Measurements from ENCODE around the gene NTRK1. TPM values are rescaled to one million over a fixed set of nuclear protein-coding genes. Genes with fewer than 3 reads are reported as not detected.

Gene NTRK1
- total RNA-seq, result not detected in 2 replicates

DNA sequence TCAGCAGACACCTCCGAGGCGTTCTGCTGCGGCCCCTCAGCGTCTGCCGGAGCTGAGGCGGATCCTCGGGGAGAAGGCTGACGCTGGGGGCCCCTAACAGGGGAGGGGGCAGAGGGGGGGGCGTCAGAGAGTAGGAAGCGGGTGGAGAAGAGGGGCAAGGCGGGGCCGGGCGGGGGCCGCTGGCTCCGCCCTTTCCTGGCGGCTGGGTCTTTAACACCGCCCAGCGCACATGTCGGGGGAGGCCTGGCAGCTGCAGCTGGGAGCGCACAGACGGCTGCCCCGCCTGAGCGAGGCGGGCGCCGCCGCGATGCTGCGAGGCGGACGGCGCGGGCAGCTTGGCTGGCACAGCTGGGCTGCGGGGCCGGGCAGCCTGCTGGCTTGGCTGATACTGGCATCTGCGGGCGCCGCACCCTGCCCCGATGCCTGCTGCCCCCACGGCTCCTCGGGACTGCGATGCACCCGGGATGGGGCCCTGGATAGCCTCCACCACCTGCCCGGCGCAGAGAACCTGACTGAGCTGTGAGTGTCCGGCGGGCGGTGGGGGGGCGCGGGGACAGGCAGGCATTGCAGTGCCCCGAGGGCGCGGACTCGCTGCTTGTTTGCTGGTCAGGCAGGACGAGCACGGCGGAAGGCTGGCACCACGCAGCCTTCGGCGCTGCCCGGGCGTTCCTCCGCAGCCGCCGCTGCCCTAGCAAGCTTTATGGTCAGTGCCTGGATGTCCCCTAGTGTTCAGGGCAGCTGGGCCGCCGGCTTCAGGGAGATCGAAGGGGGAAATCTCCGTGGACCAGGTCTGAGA is at the start of gene NTRK1:
Gene NTRK1, plus strand, starts transcription at position 238 of the 796 bp plus-strand sequence. Its CDS starts 70 bp downstream, at position 308.
- no peak within 1 kb of the TSS for H3K4me3 ChIP-seq (ENCODE audit: low read depth, low read length)
- peaks cover 81% of the 10 kb centered on the region for H3K27me3 ChIP-seq (ENCODE audit: control insufficient read depth, insufficient read depth, low read length)
- H3K36me3 ChIP-seq (ENCODE audit: control insufficient read depth, insufficient read depth, low read length), result no peaks in the 10 kb centered on the region
- TF ChIP-seq, protein P1, sequence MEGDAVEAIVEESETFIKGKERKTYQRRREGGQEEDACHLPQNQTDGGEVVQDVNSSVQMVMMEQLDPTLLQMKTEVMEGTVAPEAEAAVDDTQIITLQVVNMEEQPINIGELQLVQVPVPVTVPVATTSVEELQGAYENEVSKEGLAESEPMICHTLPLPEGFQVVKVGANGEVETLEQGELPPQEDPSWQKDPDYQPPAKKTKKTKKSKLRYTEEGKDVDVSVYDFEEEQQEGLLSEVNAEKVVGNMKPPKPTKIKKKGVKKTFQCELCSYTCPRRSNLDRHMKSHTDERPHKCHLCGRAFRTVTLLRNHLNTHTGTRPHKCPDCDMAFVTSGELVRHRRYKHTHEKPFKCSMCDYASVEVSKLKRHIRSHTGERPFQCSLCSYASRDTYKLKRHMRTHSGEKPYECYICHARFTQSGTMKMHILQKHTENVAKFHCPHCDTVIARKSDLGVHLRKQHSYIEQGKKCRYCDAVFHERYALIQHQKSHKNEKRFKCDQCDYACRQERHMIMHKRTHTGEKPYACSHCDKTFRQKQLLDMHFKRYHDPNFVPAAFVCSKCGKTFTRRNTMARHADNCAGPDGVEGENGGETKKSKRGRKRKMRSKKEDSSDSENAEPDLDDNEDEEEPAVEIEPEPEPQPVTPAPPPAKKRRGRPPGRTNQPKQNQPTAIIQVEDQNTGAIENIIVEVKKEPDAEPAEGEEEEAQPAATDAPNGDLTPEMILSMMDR (IDR thresholded peaks at IDR 0.05; ENCODE audit: insufficient read depth, low read length, poor library complexity, severe bottlenecking), result no peak
- DNase-seq (ENCODE audit: low read depth), result no peak

DNA sequence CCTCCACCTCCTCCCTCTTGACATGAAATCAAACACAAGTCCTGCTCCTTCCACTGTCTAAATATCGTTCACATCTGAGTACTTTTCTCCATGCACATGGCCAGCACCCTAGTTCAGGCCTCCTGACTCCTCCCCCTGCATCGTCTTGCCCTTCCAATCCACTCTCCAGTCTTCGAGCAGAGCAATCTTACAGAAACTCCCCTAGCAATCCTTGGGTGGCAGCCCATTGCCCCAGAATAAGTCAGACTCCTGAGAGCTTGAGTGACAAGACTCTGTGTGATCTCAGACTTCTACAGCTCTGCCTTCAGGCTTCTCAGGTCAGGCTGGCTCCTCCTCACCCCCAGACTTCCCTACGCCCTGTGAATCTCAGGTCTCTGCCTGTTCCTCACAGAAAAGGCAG is 49.5 kb upstream of the NTRK1 start:
- DNase-seq (ENCODE audit: low read depth), result no peak
- TF ChIP-seq, protein P1 (IDR thresholded peaks at IDR 0.05; ENCODE audit: insufficient read depth, low read length, poor library complexity, severe bottlenecking), result no peak

DNA sequence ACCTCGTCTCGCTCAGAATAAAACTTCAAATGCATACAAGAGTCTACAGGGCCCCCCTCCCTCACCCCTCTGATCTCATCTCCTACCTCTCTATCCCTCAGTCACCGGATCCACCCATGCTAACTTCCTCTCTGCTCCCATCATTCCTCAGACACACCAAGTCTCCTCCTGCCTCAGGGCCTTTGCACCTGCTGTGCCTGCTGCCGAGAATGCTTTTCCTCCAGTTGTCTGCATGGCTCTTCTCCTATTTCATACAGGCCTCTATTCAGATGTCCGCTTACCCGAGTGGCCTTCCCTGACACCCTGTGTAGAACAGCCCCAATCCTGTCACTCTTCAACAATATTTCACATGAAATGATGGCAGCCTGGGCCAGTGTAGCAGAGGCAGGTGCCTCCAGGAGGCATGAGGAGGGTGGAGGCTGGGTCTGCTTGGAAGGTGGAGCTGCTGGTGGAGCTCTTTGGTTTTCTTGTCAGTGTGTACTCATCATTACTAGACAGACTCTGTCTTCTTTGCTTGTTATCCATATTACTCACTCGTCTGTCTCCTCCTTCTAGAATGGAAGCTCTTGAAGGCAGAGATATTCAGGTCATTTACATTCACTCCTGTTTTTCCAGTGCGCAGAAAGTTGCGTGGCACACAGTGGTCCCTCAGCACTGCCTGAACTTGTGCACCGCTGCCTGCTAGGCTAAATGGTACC is 48.2 kb upstream of the NTRK1 start:
- Histone ChIP-seq H3K4me3 (ENCODE audit: low read depth, low read length) (no peak overlapping the region), H3K27me3 (ENCODE audit: control insufficient read depth, insufficient read depth, low read length) (peaks cover 6% of the 10 kb centered on the region), H3K36me3 (ENCODE audit: control insufficient read depth, insufficient read depth, low read length) (no peaks in the 10 kb centered on the region)
- no peak for DNase-seq (ENCODE audit: low read depth)
- TF ChIP-seq, protein P1 (IDR thresholded peaks at IDR 0.05; ENCODE audit: insufficient read depth, low read length, poor library complexity, severe bottlenecking), result no peak

More for the DNA sequence above, 49.5 kb upstream of the NTRK1 start:
- H3K27me3 ChIP-seq (ENCODE audit: control insufficient read depth, insufficient read depth, low read length), result peaks cover 6% of the 10 kb centered on the region
- H3K36me3 ChIP-seq (ENCODE audit: control insufficient read depth, insufficient read depth, low read length), result no peaks in the 10 kb centered on the region
- no peak overlapping the region for H3K4me3 ChIP-seq (ENCODE audit: low read depth, low read length)

DNA sequence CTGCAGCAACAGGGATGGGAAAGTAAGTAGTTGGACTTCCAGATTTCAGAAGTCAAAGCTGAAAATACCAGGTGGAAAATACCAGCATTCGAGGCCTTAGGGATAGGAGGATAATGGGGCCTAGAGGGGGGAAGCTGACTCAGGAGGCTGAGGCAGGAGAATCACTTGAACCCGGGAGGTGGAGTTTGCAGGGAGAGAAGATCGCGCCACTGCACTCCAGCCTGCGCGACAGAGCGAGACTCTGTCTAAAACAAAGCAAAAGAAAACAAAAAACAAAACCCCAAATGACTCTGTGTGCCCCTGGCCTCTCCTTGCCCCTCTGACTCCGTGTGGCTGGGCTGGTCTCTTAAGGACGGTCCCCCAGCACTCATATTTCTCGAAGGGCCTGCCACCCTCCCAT is 47.4 kb upstream of the NTRK1 start:
- H3K4me3 ChIP-seq (ENCODE audit: low read depth, low read length), result peak overlapping the region; percentile 12
- H3K36me3 ChIP-seq (ENCODE audit: control insufficient read depth, insufficient read depth, low read length), result no peaks in the 10 kb centered on the region
- H3K27me3 ChIP-seq (ENCODE audit: control insufficient read depth, insufficient read depth, low read length), result peaks cover 6% of the 10 kb centered on the region
- no peak for DNase-seq (ENCODE audit: low read depth)
- TF ChIP-seq, protein P1 (IDR thresholded peaks at IDR 0.05; ENCODE audit: insufficient read depth, low read length, poor library complexity, severe bottlenecking), result no peak

DNA sequence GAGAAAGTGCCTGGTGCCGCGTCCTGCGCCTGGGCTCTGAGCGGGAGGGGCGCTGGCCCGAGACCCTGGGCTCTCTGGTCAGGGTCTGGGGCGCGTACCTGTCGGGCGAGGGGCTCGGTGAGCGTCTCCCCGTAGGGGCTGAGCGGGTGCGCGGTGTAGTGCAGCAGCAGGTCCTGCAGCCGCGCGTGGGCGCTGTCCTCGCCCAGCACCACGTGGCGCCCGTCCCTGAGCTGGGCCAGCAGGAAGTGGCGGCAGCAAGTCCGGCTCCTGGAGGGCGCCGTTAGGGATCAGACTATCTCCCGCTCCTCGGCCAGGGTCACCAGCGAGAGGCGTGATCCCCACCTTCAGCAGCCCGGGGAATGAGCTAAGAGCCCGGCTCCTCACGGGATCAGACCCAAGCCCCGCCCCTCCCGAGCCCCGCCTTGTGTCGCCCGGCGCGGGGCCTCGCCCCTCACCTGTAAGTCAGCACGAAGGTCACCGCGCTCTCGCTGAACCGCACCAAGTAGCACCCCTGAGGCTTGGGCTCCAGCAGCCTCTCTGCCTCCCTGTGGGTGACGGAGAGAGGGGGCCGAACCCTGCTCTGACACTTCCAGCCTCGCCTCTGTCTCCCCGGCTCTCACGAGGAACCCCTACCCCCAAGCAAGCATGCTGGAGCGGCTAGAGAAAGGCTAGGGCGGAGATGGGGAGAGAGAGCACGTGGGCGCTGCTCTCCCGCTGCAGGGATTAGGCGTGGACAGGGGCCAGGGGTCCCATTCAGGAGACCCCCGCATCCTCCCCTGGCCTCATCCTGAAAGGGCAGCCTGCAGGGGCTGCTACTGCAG is 46.7 kb upstream of the NTRK1 start:
- Histone ChIP-seq H3K27me3 (ENCODE audit: control insufficient read depth, insufficient read depth, low read length) (peaks cover 6% of the 10 kb centered on the region), H3K36me3 (ENCODE audit: control insufficient read depth, insufficient read depth, low read length) (no peaks in the 10 kb centered on the region), H3K4me3 (ENCODE audit: low read depth, low read length) (peak overlapping the region; percentile 12)
- TF ChIP-seq, protein P1 (IDR thresholded peaks at IDR 0.05; ENCODE audit: insufficient read depth, low read length, poor library complexity, severe bottlenecking), result peak; percentile 76
- no peak for DNase-seq (ENCODE audit: low read depth)

All from kidney epithelial cell (primary cell).